ENCODE results near the gene MPZL1.
A peak's percentile ranks its signal among the peaks of the same experiment; 100 is the strongest.

The MPZL1 gene

GRCh38 chr1:167751676-167752075, 29.9 kb downstream of the MPZL1 start:
- no peak for DNase-seq (ENCODE audit: low read depth)

- DNase-seq (ENCODE audit: low read depth): peak; percentile 69
These were observed 30.6 kb downstream of the MPZL1 start for GRCh38 chr1:167752219-167752985.

- no peak for DNase-seq (ENCODE audit: low read depth)
These were observed 33.9 kb downstream of the MPZL1 start for GRCh38 chr1:167755654-167756053.

- DNase-seq (ENCODE audit: low read depth): no peak
These were observed 35.1 kb downstream of the MPZL1 start for GRCh38 chr1:167756730-167757405.

GRCh38 chr1:167757433-167758309, 35.9 kb downstream of the MPZL1 start:
- no peak for DNase-seq (ENCODE audit: low read depth)

- DNase-seq (ENCODE audit: low read depth): no peak
These were observed 39.6 kb downstream of the MPZL1 start for GRCh38 chr1:167761400-167761799.

- no peak for DNase-seq (ENCODE audit: low read depth)
These were observed 40.4 kb downstream of the MPZL1 start for GRCh38 chr1:167762061-167762746.

- no peak for DNase-seq (ENCODE audit: low read depth)
These were observed 41.9 kb downstream of the MPZL1 start for GRCh38 chr1:167763525-167764220.

GRCh38 chr1:167764458-167765330, 42.9 kb downstream of the MPZL1 start:
- no peak for DNase-seq (ENCODE audit: low read depth)

- no peak for DNase-seq (ENCODE audit: low read depth)
These were observed 43.7 kb downstream of the MPZL1 start for GRCh38 chr1:167765496-167765895.

- DNase-seq (ENCODE audit: low read depth): no peak
These were observed 44.8 kb downstream of the MPZL1 start for GRCh38 chr1:167766538-167766937.

- no peak for DNase-seq (ENCODE audit: low read depth)
These were observed 46.0 kb downstream of the MPZL1 start for GRCh38 chr1:167767761-167768160.

- DNase-seq (ENCODE audit: low read depth): no peak
These were observed 48.3 kb downstream of the MPZL1 start for GRCh38 chr1:167770127-167770526.

- no peak for DNase-seq (ENCODE audit: low read depth)
These were observed 50.7 kb downstream of the MPZL1 start for GRCh38 chr1:167772436-167772835.

GRCh38 chr1:167773516-167773915, 51.7 kb downstream of the MPZL1 start:
- DNase-seq (ENCODE audit: low read depth): no peak

- peak; percentile 82 for DNase-seq (ENCODE audit: low read depth)
These were observed 52.9 kb downstream of the MPZL1 start for GRCh38 chr1:167774710-167775109.

GRCh38 chr1:167775178-167775577, 53.4 kb downstream of the MPZL1 start:
- peak; percentile 88 for DNase-seq (ENCODE audit: low read depth)

- DNase-seq (ENCODE audit: low read depth): peak; percentile 67
These were observed 54.4 kb downstream of the MPZL1 start for GRCh38 chr1:167776151-167776550.

- DNase-seq (ENCODE audit: low read depth): no peak
These were observed 55.0 kb downstream of the MPZL1 start for GRCh38 chr1:167776616-167777268.

GRCh38 chr1:167777269-167777650, 55.5 kb downstream of the MPZL1 start:
- DNase-seq (ENCODE audit: low read depth): no peak
